Measurements from ENCODE around the gene CHPF. TPM values are rescaled to one million over a fixed set of nuclear protein-coding genes. Genes with fewer than 3 reads are reported as not detected.
A peak's percentile ranks its signal among the peaks of the same experiment; 100 is the strongest.

CHPF gene
- total RNA-seq, 4 donors from 2014 or later: 36.0 to 66.0 (median 54.8) TPM

- peaks cover 70% of the 10 kb centered on the region for H3K27me3 ChIP-seq
- no peaks in the 10 kb centered on the region for H3K36me3 ChIP-seq
- no peak overlapping the region for H3K4me3 ChIP-seq
- no peak overlapping the region for H3K27ac ChIP-seq
- H3K9me3 ChIP-seq: no peaks in the 10 kb centered on the region
- peaks cover 0 to 22% (median 19%) of the 10 kb centered on the region in 3 donors for H3K4me1 ChIP-seq
- ATAC-seq: no peak
- no peak for TF ChIP-seq POLR2A (IDR thresholded peaks at IDR 0.05)
- TF ChIP-seq EP300 (IDR thresholded peaks at IDR 0.05): no peak
- no peak for TF ChIP-seq POLR2AphosphoS5 (IDR thresholded peaks at IDR 0.05)
- no peak for TF ChIP-seq CTCF (IDR thresholded peaks at IDR 0.05)
- 58% methylated on average over 3 of the region's 5 CpGs; no CpG with 5 or more reads in 1 of the 2 donors for WGBS, 2 donors (ENCODE audit: low coverage in 1 of 2)
These were observed 16.1 kb downstream of the CHPF start for GRCh38 chr2:219527472-219527871.

- Histone ChIP-seq H3K9me3 (no peaks in the 10 kb centered on the region), H3K4me3 (no peak overlapping the region), H3K4me1 (peaks cover 0 to 26% (median 23%) of the 10 kb centered on the region in 3 donors), H3K27ac (no peak overlapping the region), H3K36me3 (no peaks in the 10 kb centered on the region), H3K27me3 (peaks cover 70% of the 10 kb centered on the region)
- WGBS, 2 donors (ENCODE audit: low coverage in 1 of 2): 42% methylated on average over 2 of the region's 6 CpGs; no CpG with 5 or more reads in 1 of the 2 donors
- TF ChIP-seq POLR2A (IDR thresholded peaks at IDR 0.05): peak in 1 of 2 donors; percentile 5
- TF ChIP-seq CTCF (IDR thresholded peaks at IDR 0.05): no peak
- TF ChIP-seq EP300 (IDR thresholded peaks at IDR 0.05): no peak
- no peak for ATAC-seq
These were observed 16.6 kb downstream of the CHPF start for GRCh38 chr2:219527076-219527394.

- Histone ChIP-seq H3K27me3 (peaks cover 68% of the 10 kb centered on the region), H3K4me1 (peaks cover 0 to 32% (median 27%) of the 10 kb centered on the region in 3 donors), H3K9me3 (no peaks in the 10 kb centered on the region), H3K36me3 (no peaks in the 10 kb centered on the region), H3K27ac (no peak overlapping the region), H3K4me3 (no peak overlapping the region)
- ATAC-seq: no peak
- 60 to 63% methylated on average over 6 to 8 of the region's 11 CpGs for whole genome bisulfite sequencing, 2 donors (ENCODE audit: low coverage in 1 of 2)
- no peak for TF ChIP-seq EP300 (IDR thresholded peaks at IDR 0.05)
- no peak for TF ChIP-seq POLR2AphosphoS5 (IDR thresholded peaks at IDR 0.05)
- TF ChIP-seq POLR2A (IDR thresholded peaks at IDR 0.05): no peak
- no peak for TF ChIP-seq CTCF (IDR thresholded peaks at IDR 0.05)
These were observed 17.1 kb downstream of the CHPF start for GRCh38 chr2:219526320-219527075.

- H3K36me3 ChIP-seq: no peaks in the 10 kb centered on the region
- ATAC-seq: no peak
- H3K4me3 ChIP-seq: no peak overlapping the region
- no peaks in the 10 kb centered on the region for H3K9me3 ChIP-seq
- H3K27me3 ChIP-seq: peaks cover 63% of the 10 kb centered on the region
- H3K27ac ChIP-seq: no peak overlapping the region
- 67 to 86% methylated on average over 2 to 4 of the region's 9 CpGs for WGBS, 2 donors (ENCODE audit: low coverage in 1 of 2)
- no peak for TF ChIP-seq POLR2AphosphoS5 (IDR thresholded peaks at IDR 0.05)
- no peak for TF ChIP-seq CTCF (IDR thresholded peaks at IDR 0.05)
- no peak for TF ChIP-seq EP300 (IDR thresholded peaks at IDR 0.05)
- TF ChIP-seq POLR2A (IDR thresholded peaks at IDR 0.05): no peak
- peaks cover 0 to 40% (median 34%) of the 10 kb centered on the region in 3 donors for H3K4me1 ChIP-seq
These were observed 17.9 kb downstream of the CHPF start for GRCh38 chr2:219525533-219526232.

All from gastroesophageal sphincter (tissue), 4 donors.